RPMI7951 (cell line): ENCODE results near the gene TNFAIP3. TPM values are rescaled to one million over a fixed set of nuclear protein-coding genes. Genes with fewer than 3 reads are reported as not detected.

ENCODE experiments used
- DNase-seq: peaks from one replicate; pipeline ENCODE4 v3.0.0-alpha.2; 2012; ENCODE audit warnings: low read depth
- total RNA-seq: library from RNA; depleted of rRNA; stranded (reverse); fragments of >200 nt; shearing (Covaris generic); gene quantifications from 2 replicates; pipeline ENCODE4 v1.2.3, GENCODE V29; 2014

Gene TNFAIP3
- total RNA-seq, 1 experiment from 2014 or later, result 4.9 TPM

DNA sequence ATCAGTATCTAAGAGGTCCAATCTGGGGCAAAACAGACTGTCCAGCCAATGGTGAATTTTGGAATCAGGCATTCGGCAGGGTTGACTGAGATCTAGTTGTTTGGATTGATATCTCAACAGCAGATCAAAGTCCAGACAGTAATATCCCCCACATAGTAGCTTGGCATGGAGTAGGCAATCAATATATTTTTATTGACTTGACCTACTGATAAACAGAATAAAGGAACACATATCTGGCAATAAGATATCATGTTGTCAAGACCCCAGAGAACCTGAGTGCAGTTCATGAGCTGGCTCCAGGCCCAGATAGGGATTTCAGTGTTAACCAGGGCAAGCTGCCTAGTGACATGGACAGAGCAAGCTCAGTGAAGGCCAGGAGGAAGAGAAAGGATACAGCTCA is 34.4 kb downstream of the TNFAIP3 start:
- no peak for DNase-seq

GRCh38 chr6:137902699-137903098 is 35.6 kb downstream of the TNFAIP3 start:
- DNase-seq, result no peak

DNA sequence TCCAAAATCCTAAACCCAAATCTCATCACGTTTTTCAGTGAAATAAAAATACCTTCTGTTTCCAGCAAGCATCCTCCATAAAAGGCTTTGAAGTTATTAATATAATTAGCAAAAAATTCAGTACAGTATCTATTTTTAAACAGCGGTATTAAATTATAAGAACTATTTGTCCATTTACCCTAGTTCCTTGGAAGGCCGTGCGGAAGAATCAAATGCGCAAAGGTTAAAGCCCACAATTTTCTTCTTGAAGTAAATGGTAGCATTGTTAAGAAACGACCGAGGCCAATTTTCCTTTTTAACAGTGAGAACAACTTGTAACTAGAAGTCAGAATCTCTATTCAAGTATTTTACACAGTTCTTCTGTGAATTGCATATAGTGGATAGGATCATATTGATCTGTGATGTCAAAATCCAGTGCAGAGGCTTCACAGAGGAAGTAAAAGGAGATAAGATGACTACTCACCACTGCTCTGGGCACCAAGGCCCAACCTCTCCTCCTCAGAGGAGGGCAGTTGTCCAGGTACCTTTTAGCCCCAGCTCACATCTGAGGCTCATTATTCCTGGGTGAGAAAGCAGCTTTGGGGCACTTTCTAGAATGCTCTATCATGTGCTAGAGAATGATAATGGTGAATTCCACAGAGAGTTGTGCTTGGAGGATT is 36.3 kb downstream of the TNFAIP3 start:
- no peak for DNase-seq

DNA sequence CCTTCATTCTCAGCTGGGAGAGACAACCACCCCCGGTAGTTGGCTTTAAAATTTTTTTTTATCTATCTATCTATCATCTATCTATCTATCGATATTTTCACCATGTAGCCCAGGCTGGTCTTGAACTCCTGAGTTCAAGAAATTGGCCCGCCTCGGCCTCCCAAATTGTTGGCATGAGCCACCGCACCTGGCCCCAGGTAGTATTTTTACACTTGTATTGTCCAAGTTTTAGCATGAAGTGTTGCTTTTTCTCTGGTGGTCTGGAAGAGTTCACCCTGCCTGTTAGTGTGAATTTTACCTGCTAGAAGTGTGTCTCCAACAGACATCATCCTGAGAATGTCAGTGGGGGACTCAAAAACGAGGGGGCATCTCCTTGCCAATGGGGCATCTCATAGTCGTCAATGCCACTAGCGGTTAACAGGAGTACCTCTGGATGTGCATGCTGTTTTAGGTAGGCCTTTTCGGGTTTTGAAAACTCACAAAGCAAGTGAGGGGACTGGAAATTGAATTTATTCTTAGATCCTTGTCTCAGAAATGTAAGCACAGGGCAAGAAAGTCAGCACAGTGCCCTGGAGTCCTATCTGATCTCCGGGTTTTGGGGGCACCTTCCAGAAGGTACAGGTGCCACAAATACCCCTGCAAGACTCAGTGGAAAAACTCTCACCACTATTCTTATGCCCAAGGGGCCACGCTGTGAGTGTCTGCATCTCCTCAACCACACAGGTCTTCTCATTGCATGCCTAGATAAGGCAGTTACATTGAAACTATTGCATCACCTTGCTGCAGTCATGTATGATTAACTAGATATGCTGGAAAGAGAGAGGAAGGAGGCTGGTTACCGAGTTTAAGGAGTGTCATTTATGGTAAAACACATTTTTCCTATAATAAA is 37.1 kb downstream of the TNFAIP3 start:
- peak; percentile 41 for DNase-seq

GRCh38 chr6:137904822-137905617 is 38.0 kb downstream of the TNFAIP3 start:
- peak; percentile 53 for DNase-seq

- no peak for DNase-seq
Measured at GRCh38 chr6:137906020-137906472, 39.0 kb downstream of the TNFAIP3 start.

- DNase-seq, result no peak
Measured at GRCh38 chr6:137907170-137907569, 40.1 kb downstream of the TNFAIP3 start.

DNA sequence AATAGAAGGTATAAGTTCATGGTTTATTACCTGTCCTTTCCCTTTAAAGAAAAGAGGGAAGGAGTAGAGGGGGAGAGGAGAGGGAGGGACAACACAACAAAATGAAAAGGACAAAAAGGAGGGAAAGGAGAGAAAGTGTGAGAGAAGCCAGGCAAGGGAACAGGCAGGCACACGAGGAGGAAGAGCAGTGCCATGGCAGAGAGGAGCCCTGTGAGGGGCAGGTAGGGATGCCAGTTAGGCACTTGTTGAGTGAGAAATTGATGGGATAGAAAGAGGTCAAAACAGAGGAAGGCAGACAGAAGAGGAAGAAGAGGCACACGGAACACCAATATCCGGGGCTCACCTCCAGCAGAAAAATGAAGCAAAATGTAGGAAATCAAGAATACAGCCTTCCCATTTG is 42.5 kb downstream of the TNFAIP3 start:
- no peak for DNase-seq

DNA sequence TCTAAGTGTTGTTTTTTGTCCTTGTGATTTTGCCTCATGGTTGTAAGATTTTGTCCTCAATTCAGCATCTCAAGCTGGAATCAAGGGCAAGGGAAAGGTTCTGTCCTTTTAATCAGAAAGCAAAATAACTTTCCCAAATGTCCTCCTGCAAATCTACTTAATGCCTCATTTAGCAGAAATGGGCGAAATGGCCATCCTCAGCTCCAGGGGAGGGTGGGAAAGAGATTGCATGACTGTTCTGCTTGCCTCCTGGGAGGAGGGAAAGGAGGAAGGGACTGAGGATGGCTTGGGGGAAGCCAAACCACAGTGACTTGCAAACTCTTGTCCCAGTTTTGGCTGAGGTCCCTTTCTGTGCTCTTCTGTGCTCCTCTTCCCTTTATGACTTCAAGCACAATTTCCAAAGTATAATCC is 43.4 kb downstream of the TNFAIP3 start:
- DNase-seq, result peak; percentile 79

- DNase-seq, result no peak
Measured at GRCh38 chr6:137910843-137911456, 43.9 kb downstream of the TNFAIP3 start.

DNA sequence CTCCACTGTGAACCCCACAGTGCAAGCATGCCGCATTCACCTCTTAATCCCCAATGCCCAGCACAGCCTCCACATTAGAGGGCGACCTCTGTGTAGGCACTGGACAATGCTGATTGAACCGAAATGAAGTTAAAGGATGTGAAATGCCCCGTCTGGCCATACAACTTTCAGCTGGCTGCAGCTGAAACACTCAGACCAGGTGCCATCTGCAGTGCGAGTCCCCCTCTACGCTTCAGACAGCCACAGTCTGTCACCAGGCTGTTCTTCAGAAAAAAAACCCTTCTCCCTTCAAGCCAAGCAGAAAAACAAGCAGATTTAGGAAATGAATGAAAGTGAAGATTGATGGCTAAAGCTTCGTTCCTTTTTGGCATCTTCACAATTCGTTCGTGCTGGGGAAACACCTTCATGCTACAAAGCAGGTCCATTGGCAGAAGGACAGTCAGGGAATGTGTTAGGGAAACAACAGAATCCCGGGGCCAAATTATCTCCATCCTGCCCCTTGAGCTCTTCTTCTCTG is 44.7 kb downstream of the TNFAIP3 start:
- no peak for DNase-seq

GRCh38 chr6:137912813-137913212 is 45.8 kb downstream of the TNFAIP3 start:
- no peak for DNase-seq

DNA sequence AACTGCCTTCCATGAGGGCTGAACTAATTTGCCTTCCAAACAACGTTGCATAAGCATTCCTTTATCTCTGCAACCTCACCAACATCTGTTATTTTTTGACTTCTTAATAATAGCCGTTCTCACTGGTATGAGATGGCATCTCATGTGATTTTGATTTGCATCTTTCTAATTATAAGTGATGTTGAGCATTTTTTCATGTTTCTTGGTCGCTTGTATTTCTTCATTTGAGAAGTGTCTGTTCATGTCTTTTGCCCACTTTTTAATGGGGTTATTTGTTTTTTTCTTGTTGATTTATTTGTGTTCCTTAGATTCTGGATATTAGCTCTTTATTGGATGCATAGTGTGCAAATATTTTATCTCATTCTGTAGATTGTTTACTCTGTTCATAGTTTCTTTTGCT is 46.4 kb downstream of the TNFAIP3 start:
- no peak for DNase-seq

- DNase-seq, result no peak
Measured at GRCh38 chr6:137913996-137914529, 47.0 kb downstream of the TNFAIP3 start.

GRCh38 chr6:137914530-137915193 is 47.6 kb downstream of the TNFAIP3 start:
- no peak for DNase-seq

DNA sequence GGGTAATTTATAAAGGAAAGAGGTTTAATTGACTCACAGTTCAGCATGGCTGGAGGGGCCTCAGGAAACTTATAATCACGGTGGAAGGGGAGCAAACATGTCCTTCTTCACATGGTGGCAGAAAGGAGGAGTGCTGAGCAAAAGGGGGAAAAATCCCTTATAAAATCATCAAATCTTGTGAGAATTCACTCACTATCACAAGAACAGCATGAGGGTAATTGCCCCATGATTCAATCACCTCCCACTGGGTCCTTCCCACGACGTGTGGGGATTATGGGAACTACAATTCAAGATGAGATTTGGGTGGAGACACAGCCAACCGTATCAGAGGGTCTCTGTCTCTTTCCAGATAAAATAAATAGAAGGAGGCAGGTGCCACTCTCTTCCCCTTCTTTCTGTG is 48.7 kb downstream of the TNFAIP3 start:
- DNase-seq, result no peak

- DNase-seq, result no peak
Measured at GRCh38 chr6:137917551-137918325, 50.7 kb downstream of the TNFAIP3 start.

DNA sequence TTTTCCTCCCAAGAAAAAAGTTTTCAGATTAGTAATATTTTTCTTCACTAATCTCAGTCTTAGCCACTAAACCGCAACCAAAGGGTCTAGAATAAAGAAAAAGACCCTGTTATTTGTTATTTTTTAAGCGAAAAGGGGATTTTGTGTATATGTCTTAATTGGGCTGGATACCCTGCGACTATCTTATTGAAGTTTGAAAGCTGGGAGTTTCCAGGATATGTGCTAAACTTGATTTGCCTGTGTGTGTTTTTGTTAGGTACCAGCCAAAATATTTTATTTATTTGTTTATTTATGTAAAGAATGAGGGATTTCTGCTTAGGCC is 52.4 kb downstream of the TNFAIP3 start:
- no peak for DNase-seq

DNA sequence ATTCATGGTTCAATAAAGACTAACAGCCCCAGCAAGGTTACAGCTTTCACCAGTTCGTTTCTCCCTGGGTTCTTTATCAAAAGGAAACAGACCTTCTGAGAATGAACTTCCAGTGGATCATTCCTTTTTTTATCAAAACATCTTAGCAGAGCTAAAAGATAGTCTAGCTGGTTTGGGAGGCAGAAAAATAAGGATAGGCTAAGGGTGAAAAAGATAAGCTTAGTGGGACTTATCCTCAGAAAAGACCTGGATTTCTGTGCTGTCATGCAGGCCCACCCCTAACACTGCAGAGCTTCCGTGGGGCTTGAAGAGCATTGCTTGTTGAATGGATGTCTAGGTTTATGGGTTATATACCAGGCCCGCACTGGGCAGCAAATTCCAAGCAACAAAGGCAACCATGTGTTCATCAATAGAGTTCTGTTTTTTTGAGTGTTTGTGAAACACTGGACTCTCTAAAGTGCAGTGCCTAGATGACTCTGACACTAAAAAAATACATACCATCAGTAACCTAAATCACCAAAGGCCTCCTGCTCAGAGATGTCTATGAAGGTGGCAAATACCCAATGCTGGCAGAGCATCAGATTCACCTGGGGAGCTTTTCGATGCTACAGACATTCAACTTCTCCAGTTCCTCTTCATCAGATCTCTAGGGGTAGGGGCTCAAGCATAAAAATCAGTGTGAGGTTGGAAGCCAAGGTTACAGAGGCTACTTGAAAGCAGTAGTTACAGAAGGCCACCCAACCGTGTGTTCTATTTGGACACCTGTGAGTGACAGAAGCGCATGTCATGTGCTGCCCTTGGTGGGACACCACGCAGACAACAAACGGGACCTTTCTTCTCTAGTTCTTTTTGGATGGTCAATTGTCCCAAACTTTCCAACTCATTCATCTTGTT is 53.0 kb downstream of the TNFAIP3 start:
- no peak for DNase-seq
